Activated CD4-positive, alpha-beta T cell treated with anti-CD3 and anti-CD28 coated beads for 48 hours (primary cell): ENCODE results near the gene FBXO41.
"Not testable (repeated sequence)": the region's sequence is repeated elsewhere in the genome, so short reads cannot be mapped to it uniquely, and the experiment has no call there.

ENCODE experiments used
- DNase-seq: peaks from one replicate; pipeline ENCODE4 v3.0.0-alpha.2; 2020

FBXO41 gene

GRCh38 chr2:73286134-73286655 lies 1.9 kb upstream of the FBXO41 start:
- no peak for DNase-seq

DNA sequence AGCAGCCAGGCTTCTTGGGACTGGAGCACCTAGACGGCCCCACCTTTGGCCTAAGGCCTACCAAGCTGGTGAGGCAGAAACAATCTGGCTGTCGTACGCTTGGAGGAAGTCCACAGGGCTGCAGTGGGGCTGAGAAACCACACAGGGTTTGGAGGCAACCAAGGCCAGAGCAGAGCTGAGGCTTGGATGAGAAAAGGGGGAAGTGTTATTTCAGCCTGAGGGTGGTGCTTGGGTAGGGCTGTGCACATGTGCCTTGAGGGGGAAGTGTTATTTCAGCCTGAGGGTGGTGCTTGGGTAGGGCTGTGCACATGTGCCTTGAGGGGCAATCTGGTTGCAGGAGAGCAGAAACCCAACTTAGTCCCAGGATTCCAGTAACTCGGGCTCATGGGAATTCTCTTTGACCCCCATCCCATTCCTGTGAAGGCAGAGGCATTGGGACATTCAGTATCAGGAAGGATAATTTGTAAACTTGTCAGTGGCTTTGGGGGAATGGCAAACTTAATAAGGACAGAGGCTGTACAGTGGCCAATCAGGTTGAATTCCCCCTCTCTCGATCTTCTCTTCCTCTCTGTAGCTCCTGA lies 971 bp upstream of the FBXO41 start:
- peak; percentile 48 for DNase-seq

- peak; percentile 66 for DNase-seq
Observed at GRCh38 chr2:73283545-73284295, 558 bp downstream of the FBXO41 start.

DNA sequence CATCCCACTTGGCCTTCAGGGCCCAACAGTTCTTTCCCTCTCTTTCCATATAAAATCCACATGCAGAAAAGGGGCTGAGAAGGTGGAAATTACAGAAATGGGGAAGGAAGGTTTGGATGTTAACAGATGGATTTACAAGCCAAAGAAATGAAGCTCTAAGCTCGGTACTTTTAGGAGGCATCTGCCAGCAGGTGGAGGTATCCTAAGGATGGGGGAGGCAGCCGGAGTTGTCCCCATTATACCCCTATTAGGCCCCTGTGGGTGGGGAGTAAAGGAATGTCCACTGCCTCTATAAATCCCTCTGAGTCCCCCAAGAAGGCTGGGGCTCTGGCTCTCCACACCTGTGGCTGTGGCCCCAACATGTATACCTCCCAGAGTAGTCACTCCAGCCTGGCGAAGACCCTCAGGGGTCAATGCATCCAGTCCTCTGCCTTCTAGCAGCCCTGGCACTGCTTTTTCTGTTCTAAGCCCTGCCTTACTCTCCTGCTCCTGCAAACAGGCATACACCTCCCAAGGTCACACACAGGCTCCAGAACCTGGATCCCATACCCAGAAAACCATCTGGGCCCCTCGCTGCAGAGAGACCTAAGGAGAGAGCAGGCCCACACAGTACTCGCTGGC lies 1.2 kb downstream of the FBXO41 start:
- no peak for DNase-seq

- no peak for DNase-seq
Observed at GRCh38 chr2:73281244-73281643, 3.0 kb downstream of the FBXO41 start.

- DNase-seq, result no peak
Observed at GRCh38 chr2:73279852-73280251, 4.4 kb downstream of the FBXO41 start.

- no peak for DNase-seq
Observed at GRCh38 chr2:73272270-73272669, 12.0 kb downstream of the FBXO41 start.

- no peak for DNase-seq
Observed at GRCh38 chr2:73269686-73270465, 14.4 kb downstream of the FBXO41 start.

- DNase-seq, result peak; percentile 77
Observed at GRCh38 chr2:73268830-73269685, 15.2 kb downstream of the FBXO41 start.

DNA sequence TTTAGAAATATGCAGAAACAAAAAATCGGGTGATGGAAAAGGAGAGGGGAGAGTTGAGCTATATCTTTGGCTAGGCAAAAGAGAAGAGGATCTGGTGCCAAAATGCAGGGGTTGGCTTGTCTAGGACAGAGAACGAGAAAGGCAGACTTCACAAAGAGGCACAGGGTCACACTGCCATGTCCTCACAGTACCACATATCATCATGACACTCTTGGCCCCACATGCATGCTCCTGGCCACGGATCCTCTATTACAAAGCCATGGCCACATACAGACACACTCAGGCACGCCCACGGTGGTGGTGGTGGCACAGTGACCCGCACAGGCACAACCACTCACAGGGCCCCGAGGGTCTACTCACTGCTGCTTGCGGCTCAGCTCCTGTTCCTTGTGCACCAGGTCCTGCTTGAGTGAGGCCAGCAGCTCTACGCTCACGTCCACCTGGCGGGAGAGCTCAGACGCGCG lies 15.9 kb downstream of the FBXO41 start:
- DNase-seq, result no peak

DNA sequence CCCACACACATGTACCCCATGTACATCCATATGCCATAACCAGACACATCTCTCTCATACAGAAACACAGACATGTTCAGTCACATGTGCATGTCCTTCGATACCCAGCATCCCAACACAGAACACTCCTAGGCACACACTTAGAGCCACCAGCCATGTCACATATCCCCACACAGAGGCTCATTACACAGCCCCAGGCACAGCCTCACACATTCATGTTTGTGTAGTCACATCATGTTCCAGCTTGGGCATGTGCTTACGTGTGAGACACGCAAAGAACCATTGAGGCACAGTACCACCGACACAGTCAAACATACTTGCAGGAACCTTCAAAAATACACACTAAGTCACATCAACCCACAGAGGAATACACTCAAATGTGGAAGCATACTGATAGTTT lies 17.3 kb downstream of the FBXO41 start:
- DNase-seq, result no peak

DNA sequence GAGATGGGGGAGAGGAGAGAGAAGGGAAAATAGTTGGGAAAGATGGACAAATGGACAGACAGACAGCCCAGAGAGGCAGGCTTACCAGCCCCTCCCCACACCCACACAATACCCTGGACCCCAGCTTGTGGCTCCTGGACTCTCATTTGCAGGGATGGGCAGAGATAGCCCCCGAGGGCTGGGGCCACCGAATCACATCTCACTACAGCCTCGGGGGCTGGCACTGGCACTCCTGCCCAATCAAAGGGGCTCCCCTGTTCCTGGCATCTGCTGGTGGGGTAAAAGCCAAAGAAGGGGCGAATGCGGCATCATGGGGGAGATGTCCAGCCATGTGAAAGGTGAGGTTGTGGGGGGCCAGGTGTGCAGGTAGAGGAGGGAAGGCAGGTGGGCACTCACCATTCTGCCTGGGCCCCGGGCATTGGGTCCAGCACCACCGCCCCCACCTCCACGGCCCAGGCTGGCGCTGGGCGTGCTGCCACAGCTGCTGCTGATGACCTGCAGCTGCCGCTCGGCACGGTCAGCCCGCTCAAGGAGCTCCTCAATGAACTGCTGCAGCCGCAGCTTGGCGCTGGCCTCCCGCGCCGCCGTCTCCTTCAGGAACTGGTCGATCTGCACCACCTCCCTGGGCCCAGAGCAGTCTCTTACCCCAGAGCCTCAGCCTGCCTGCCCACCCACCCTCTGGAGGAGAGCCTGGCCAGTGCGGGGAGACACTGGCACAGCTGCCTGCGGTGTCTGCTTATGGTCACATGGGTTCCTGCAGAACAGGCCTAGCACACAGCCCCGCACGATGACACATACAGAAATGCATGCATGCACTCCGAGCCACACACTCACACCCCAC lies 18.0 kb downstream of the FBXO41 start:
- DNase-seq, result no peak

- no peak for DNase-seq
Observed at GRCh38 chr2:73265298-73266060, 18.8 kb downstream of the FBXO41 start.

GRCh38 chr2:73264783-73265182 lies 19.5 kb downstream of the FBXO41 start:
- no peak for DNase-seq

GRCh38 chr2:73264332-73264606 lies 20.0 kb downstream of the FBXO41 start:
- DNase-seq, result no peak

- DNase-seq, result no peak
Observed at GRCh38 chr2:73263540-73264331, 20.5 kb downstream of the FBXO41 start.

- DNase-seq, result not testable (repeated sequence)
Observed at GRCh38 chr2:73262691-73263429, 21.4 kb downstream of the FBXO41 start.

- no peak for DNase-seq
Observed at GRCh38 chr2:73262108-73262651, 22.1 kb downstream of the FBXO41 start.
